ENCODE measurements around the gene GABBR1. TPM values are rescaled to one million over a fixed set of nuclear protein-coding genes. Genes with fewer than 3 reads are reported as not detected.
A peak's percentile ranks its signal among the peaks of the same experiment; 100 is the strongest.

Gene GABBR1
- 10 to 100 TPM; 16.4 to 32.0 TPM for total RNA-seq

DNA sequence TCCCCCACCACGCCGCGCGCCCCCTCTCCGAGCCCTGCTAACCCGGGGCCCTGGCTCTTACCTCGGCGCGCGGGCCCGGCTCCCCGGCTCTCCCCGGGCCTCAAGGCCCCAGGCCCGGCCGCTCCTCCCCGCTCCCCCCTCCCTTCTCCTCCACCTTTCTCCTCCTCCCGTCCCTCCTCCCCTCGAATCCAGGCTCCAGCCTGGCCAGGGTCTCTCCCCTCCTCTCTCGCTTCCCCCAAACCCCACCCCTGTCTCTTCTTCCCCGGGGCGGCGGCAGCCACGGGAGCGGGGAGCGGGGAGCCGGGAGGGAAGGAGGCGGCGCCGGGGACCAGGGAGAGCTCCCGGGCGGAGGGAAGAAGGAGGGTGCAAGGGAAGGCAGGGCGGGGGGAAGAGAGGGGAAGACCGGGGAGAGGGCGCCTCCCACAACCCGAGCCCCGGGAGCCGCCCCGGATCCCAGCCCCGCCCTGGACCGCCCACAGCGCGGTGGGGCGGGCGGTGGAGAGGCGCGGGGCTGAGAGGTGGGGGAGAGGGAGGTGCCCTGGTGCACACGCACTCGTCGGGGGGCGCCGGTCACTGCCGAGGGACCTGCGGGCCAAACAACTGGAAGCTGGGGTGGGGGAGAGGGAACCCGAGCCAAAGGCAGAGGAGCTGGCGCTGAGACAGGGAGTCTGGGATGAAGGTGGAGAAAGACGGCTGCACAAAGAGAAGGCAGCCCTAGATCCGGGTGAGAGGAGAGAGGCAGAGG lies at the start of gene GABBR1:
Gene GABBR1 (minus strand): TSS at position 395 of the 745 bp plus-strand sequence. CDS start 798 bp downstream, outside the sequence.
- Histone ChIP-seq H3K27me3 (no peaks in the 10 kb centered on the region), H3K4me3 (peak within 1 kb of the TSS; percentile 86 to 92), H3K36me3 (no peaks in the 10 kb centered on the region), H3K4me1 (peaks cover 3 to 27% of the 10 kb centered on the region in 2 donors), H3K9me3 (no peaks in the 10 kb centered on the region), H3K27ac (peak within 1 kb of the TSS; percentile 83 to 91)
- TF ChIP-seq, protein P1, sequence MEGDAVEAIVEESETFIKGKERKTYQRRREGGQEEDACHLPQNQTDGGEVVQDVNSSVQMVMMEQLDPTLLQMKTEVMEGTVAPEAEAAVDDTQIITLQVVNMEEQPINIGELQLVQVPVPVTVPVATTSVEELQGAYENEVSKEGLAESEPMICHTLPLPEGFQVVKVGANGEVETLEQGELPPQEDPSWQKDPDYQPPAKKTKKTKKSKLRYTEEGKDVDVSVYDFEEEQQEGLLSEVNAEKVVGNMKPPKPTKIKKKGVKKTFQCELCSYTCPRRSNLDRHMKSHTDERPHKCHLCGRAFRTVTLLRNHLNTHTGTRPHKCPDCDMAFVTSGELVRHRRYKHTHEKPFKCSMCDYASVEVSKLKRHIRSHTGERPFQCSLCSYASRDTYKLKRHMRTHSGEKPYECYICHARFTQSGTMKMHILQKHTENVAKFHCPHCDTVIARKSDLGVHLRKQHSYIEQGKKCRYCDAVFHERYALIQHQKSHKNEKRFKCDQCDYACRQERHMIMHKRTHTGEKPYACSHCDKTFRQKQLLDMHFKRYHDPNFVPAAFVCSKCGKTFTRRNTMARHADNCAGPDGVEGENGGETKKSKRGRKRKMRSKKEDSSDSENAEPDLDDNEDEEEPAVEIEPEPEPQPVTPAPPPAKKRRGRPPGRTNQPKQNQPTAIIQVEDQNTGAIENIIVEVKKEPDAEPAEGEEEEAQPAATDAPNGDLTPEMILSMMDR (IDR thresholded peaks at IDR 0.05): no peak
- DNase-seq (ENCODE audit: low spot score): peak; percentile 82

DNA sequence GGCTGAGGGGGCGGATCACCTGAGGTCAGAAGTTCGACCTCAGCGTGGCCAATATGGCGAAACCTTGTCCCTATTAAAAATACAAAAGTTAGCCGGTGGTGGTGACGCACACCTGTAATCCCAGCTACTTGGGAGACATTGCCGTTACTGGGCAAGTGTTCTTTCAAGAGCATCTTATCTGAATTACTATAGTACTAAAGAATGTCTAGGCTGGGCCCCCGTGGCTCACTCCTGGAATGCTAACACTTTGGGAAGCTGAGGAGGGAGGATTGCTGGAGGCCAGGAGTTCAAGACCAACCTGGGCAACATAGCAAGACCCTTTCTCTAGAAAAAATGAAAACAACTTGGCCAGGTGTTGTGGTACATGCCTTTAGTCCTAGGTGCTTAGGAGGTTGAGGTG lies 48.8 kb upstream of the GABBR1 start:
- no peak overlapping the region for H3K27ac ChIP-seq
- peaks cover 0 to 4% of the 10 kb centered on the region in 2 donors for H3K4me1 ChIP-seq
- H3K4me3 ChIP-seq: no peak overlapping the region
- DNase-seq (ENCODE audit: low spot score): no peak
- H3K27me3 ChIP-seq: no peaks in the 10 kb centered on the region
- no peaks in the 10 kb centered on the region for H3K9me3 ChIP-seq
- H3K36me3 ChIP-seq: no peaks in the 10 kb centered on the region
- TF ChIP-seq, protein P1 (IDR thresholded peaks at IDR 0.05): no peak

DNA sequence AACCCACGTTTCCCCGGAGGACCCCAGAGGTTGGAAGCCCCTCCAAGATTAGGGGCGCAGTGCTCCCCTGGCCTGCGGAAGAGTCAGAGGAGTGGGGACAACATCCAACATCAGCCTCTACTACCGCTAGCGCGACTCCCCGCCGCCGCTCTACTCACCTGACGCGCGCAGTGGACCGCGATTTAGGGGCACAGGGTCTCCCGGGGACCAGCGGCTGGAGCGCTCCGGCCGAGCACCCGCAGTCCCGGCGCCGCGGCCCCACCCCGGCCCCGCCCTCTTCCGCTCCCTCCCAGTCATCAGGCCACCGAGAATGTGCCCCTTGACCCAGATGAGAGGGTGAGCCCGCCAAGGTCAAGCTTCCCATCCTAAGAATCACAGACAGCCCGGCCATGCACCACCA lies 47.9 kb upstream of the GABBR1 start, which contains the start of gene ZFP57:
Gene ZFP57 (minus strand): TSS at position 249 of the 400 bp plus-strand sequence. CDS start 4,149 bp downstream, outside the sequence.
- no peak for DNase-seq (ENCODE audit: low spot score)
- H3K27ac ChIP-seq: peak within 1 kb of the TSS in 1 of 2 donors; percentile 67
- peak within 1 kb of the TSS in 1 of 2 donors; percentile 31 for H3K4me3 ChIP-seq
- no peaks in the 10 kb centered on the region for H3K27me3 ChIP-seq
- H3K9me3 ChIP-seq: no peaks in the 10 kb centered on the region
- TF ChIP-seq, protein P1 (IDR thresholded peaks at IDR 0.05): no peak
- H3K4me1 ChIP-seq: peaks cover 0 to 6% of the 10 kb centered on the region in 2 donors
- H3K36me3 ChIP-seq: no peaks in the 10 kb centered on the region

DNA sequence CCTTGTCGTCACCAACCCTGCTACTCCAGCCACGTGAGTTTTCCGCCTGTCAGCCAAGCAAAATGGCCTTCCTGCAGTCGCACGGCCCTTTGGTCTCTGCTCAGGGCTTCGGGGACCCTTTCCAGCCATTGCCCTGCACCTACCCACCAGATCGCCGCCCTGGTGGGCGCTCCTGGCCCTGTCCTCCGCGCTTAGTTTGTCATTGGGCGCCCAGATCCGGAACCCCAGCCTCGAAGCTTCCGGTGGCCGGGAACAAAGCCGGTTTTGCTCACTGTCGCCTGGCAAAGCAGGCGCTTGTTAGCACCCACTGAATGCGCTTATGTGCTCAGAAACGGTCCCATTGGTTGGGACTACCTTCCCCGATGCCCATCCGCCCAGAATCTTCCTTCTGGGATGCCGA lies 47.4 kb upstream of the GABBR1 start:
- no peaks in the 10 kb centered on the region for H3K27me3 ChIP-seq
- H3K36me3 ChIP-seq: no peaks in the 10 kb centered on the region
- H3K4me3 ChIP-seq: peak overlapping the region in 1 of 2 donors; percentile 31
- DNase-seq (ENCODE audit: low spot score): no peak
- TF ChIP-seq, protein P1 (IDR thresholded peaks at IDR 0.05): no peak
- peaks cover 0 to 6% of the 10 kb centered on the region in 2 donors for H3K4me1 ChIP-seq
- no peaks in the 10 kb centered on the region for H3K9me3 ChIP-seq
- peak overlapping the region in 1 of 2 donors; percentile 67 for H3K27ac ChIP-seq

DNA sequence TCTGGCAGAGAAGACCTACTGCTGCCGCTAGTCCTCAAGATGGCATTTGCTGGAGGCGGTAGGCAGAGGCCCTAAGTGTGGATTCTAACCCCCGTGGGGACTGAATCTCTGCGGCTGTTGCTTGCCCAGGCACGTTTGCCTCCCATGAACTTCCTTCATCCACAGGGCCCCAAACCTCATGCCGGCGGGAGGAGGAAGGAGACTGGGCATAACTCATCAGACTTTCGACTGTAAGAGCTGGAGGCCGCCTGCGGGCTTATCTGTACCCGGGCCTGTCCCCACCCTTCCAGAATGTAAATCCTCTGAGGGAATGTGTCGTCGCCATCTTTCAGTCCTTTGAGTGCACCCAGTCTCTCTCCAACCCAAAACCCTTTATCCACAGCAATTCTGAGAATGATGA lies 47.0 kb upstream of the GABBR1 start:
- Histone ChIP-seq H3K4me1 (peaks cover 0 to 6% of the 10 kb centered on the region in 2 donors), H3K27me3 (no peaks in the 10 kb centered on the region), H3K4me3 (no peak overlapping the region), H3K36me3 (no peaks in the 10 kb centered on the region), H3K27ac (no peak overlapping the region), H3K9me3 (no peaks in the 10 kb centered on the region)
- TF ChIP-seq, protein P1 (IDR thresholded peaks at IDR 0.05): no peak
- DNase-seq (ENCODE audit: low spot score): no peak

Data from right atrium auricular region (tissue), 2 donors.